Activated CD8-positive, alpha-beta T cell treated with anti-CD3 and anti-CD28 coated beads, Interleukin-2, amount 10 ng/mL, durations not matched to agents 7 days and 5 days (primary cell): ENCODE data around the gene MAP1LC3B. TPM values are rescaled to one million over a fixed set of nuclear protein-coding genes. Genes with fewer than 3 reads are reported as not detected.

Experiments used
- total RNA-seq, 2 experiments: library from RNA; stranded (reverse); gene quantifications; one replicate each; pipeline ENCODE4 v1.2.3, GENCODE V29; 2021

The MAP1LC3B gene
- total RNA-seq, 2 experiments from 2014 or later, result 40.2 to 45.3 TPM

Other genes starting within 250 kb of the MAP1LC3B start
- gene C16orf95, start 74.9 kb upstream of the MAP1LC3B start, total RNA-seq, result 1 to 10 TPM; 7.2 to 9.4 TPM
- gene FBXO31, start 8.6 kb upstream of the MAP1LC3B start, total RNA-seq, result 10 to 100 TPM; 29.3 to 30.1 TPM
- gene ZCCHC14, start 100.7 kb downstream of the MAP1LC3B start, total RNA-seq, result 1 to 10 TPM; 2.6 to 2.7 TPM
- not detected for gene JPH3, start 210.2 kb downstream of the MAP1LC3B start, total RNA-seq